SJCRH30 (cell line): ENCODE measurements around the gene KREMEN2. TPM values are rescaled to one million over a fixed set of nuclear protein-coding genes. Genes with fewer than 3 reads are reported as not detected.
A peak's percentile ranks its signal among the peaks of the same experiment; 100 is the strongest.

Experiments
- DNase-seq, 2 experiments: peaks; one replicate each; pipeline ENCODE4 v3.0.0-alpha.2; 2015 to 2020
- H3K27ac ChIP-seq: fragments of 250-450 bp; sonication (Bioruptor Pico); 2 replicates; pipeline ENCODE4 v1.5.1; 2020; ENCODE audit warnings: mild to moderate bottlenecking, moderate library complexity
- H3K27me3 ChIP-seq: fragments of 250-450 bp; sonication (Bioruptor Pico); 2 replicates; pipeline ENCODE4 v1.5.1; 2020; ENCODE audit warnings: mild to moderate bottlenecking, moderate library complexity
- H3K36me3 ChIP-seq: fragments of 250-450 bp; sonication (Bioruptor Pico); 2 replicates; pipeline ENCODE4 v1.5.1; 2020; ENCODE audit warnings: mild to moderate bottlenecking, moderate library complexity
- H3K4me1 ChIP-seq: fragments of 250-450 bp; sonication (Bioruptor Pico); 2 replicates; pipeline ENCODE4 v1.5.1; 2020; ENCODE audit warnings: mild to moderate bottlenecking, moderate library complexity
- H3K4me3 ChIP-seq: fragments of 250-450 bp; sonication (Bioruptor Pico); 2 replicates; pipeline ENCODE4 v1.5.1; 2020; ENCODE audit warnings: mild to moderate bottlenecking, moderate library complexity
- H3K9me3 ChIP-seq: fragments of 250-450 bp; sonication (Bioruptor Pico); replicated peaks from 2 replicates; pipeline ENCODE4 v1.5.1; 2020; ENCODE audit warnings: mild to moderate bottlenecking, moderate library complexity
- total RNA-seq: library from RNA; depleted of rRNA; stranded (reverse); fragments of >200 nt; shearing (Covaris generic); gene quantifications from 2 replicates; pipeline ENCODE4 v1.2.3, GENCODE V29; 2014

The KREMEN2 gene
- total RNA-seq, 1 experiment from 2014 or later, result 13.8 TPM

DNA sequence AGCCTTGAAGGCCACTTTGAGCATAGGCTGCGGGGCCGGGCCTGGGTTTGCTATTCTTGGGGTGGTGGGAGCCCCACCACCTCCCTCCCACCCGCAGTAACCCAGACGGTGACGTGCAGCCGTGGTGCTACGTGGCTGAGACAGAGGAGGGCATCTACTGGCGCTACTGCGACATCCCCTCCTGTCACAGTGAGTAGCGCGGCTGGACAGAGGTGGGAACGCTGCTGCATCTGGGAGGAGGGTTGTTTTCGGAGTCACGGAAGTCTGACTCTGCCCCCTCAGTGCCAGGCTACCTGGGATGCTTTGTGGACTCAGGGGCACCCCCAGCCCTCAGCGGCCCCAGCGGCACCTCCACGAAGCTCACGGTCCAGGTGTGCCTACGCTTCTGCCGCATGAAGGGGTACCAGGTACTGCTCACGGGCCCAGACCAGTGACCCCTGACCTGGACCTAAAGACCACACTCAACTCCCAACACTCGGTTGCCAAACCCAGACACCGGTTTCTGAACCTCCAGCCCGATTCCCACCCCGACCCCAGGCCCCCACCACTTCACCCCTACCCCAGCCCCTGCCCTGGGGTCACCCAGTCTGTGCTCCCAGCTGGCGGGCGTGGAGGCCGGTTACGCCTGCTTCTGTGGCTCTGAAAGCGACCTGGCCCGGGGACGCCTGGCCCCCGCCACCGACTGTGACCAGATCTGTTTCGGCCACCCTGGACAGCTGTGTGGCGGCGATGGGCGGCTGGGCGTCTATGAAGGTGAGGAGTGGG is 2.1 kb downstream of the KREMEN2 start:
- Histone ChIP-seq H3K27ac (no peak overlapping the region), H3K4me1 (peaks cover 18% of the 10 kb centered on the region), H3K4me3 (no peak overlapping the region), H3K36me3 (peaks cover 6% of the 10 kb centered on the region; the same call in 1 of the 2 replicates), H3K27me3 (no peaks in the 10 kb centered on the region), H3K9me3 (no peaks in the 10 kb centered on the region)
- peak in 1 of 2 experiments; percentile 8 for DNase-seq

- no peaks in the 10 kb centered on the region for H3K9me3 ChIP-seq
- no peak overlapping the region for H3K4me3 ChIP-seq
- peaks cover 6% of the 10 kb centered on the region for H3K36me3 ChIP-seq
- H3K27ac ChIP-seq, result no peak overlapping the region
- H3K27me3 ChIP-seq, result no peaks in the 10 kb centered on the region
- DNase-seq, result no peak
- H3K4me1 ChIP-seq, result peaks cover 18% of the 10 kb centered on the region
Observed at GRCh38 chr16:2966808-2967191, 2.7 kb downstream of the KREMEN2 start.

- H3K36me3 ChIP-seq, result peaks cover 6% of the 10 kb centered on the region
- H3K27ac ChIP-seq, result no peak overlapping the region
- no peak overlapping the region for H3K4me3 ChIP-seq
- H3K9me3 ChIP-seq, result no peaks in the 10 kb centered on the region
- peaks cover 16% of the 10 kb centered on the region for H3K4me1 ChIP-seq
- DNase-seq, result no peak
- H3K27me3 ChIP-seq, result no peaks in the 10 kb centered on the region
Observed at GRCh38 chr16:2967211-2967631, 3.1 kb downstream of the KREMEN2 start.

- Histone ChIP-seq H3K27ac (no peak overlapping the region), H3K4me1 (peaks cover 11% of the 10 kb centered on the region; the same call in 1 of the 2 replicates), H3K4me3 (no peak overlapping the region), H3K9me3 (no peaks in the 10 kb centered on the region), H3K36me3 (peaks cover 9% of the 10 kb centered on the region), H3K27me3 (no peaks in the 10 kb centered on the region)
- no peak for DNase-seq
Observed at GRCh38 chr16:2967721-2968161, 3.7 kb downstream of the KREMEN2 start.

GRCh38 chr16:2968368-2968737 is 4.3 kb downstream of the KREMEN2 start:
- H3K27ac ChIP-seq, result no peak overlapping the region
- peaks cover 9% of the 10 kb centered on the region; the same call in 1 of the 2 replicates for H3K4me1 ChIP-seq
- peaks cover 12% of the 10 kb centered on the region for H3K36me3 ChIP-seq
- H3K9me3 ChIP-seq, result no peaks in the 10 kb centered on the region
- no peaks in the 10 kb centered on the region for H3K27me3 ChIP-seq
- no peak for DNase-seq
- no peak overlapping the region; the same call in 1 of the 2 replicates for H3K4me3 ChIP-seq

DNA sequence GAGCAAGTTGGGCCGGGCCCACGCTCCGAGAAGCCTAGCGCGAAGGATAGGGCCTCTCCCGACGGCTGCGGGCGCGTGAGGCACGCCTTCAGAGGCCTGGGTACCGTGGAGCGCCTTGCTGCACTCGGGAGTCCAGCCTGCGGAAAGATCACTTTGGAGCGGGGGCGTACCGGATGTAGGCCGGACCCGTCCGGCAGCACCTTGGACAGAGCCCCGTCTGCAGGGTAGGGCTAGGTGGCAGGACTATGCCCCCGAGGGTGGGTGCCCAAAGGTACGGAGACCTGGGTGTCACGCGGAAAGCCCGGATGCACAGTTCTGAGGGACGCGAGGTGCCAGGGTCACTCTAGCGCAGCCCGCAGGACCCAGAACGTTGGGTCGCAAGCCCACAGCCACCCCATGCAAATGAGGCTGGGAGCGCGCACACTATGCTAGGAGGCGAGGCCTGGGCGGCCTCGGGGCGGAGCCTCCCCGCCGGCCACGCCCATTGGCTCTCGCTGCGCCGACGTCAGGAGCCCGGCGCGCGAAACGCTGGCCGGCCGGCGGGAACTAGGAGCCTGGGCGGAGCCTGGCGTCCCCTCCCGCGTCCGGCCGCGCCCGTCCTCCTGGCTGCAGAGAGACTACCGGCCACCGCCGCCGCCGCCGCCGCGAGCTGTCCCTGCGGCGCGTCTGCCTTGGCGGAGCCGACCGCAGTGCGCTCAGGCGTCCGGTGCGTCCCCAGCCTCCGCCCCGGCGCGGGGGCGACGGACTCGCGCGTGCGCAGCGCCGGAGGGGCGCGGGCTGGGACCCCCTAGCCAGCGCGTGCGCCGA is 4.9 kb downstream of the KREMEN2 start, which contains the start of gene PAQR4:
Gene PAQR4, plus strand, starts transcription at position 611 of the 807 bp plus-strand sequence. CDS start 327 bp downstream, outside the sequence.
- peaks cover 12% of the 10 kb centered on the region for H3K36me3 ChIP-seq
- DNase-seq, result peak; percentile 82 to 90
- no peaks in the 10 kb centered on the region for H3K27me3 ChIP-seq
- peak within 1 kb of the TSS; percentile 66 for H3K27ac ChIP-seq
- H3K9me3 ChIP-seq, result no peaks in the 10 kb centered on the region
- peak within 1 kb of the TSS; percentile 71 for H3K4me3 ChIP-seq
- peaks cover 9% of the 10 kb centered on the region; the same call in 1 of the 2 replicates for H3K4me1 ChIP-seq

GRCh38 chr16:2969545-2970521 is 5.8 kb downstream of the KREMEN2 start:
- peak overlapping the region; percentile 66 for H3K27ac ChIP-seq
- peaks cover 16% of the 10 kb centered on the region for H3K36me3 ChIP-seq
- no peaks in the 10 kb centered on the region for H3K27me3 ChIP-seq
- H3K4me3 ChIP-seq, result peak overlapping the region; percentile 71
- DNase-seq, result peak; percentile 82 to 84
- peaks cover 9% of the 10 kb centered on the region; the same call in 1 of the 2 replicates for H3K4me1 ChIP-seq
- H3K9me3 ChIP-seq, result no peaks in the 10 kb centered on the region

DNA sequence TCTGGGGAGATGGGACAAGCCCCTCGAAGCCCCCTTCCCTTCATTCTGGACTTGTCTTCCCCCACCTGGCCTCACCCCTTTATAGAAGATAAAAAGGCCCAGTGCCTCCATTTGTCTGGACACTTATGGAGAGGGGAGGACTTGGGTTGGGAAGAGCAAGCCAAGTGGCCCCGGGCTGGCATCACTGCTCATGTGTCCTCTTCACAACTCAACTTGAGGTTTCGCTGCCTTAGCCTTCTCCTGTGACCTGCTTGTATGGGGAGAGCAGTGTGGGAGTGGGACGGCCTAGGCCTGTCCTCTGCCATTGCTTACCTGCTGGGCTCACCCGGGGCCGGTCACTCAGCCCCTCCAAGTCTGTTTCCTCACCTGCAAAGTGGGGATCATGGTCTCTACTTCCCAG is 6.5 kb downstream of the KREMEN2 start:
- peaks cover 6% of the 10 kb centered on the region; the same call in 1 of the 2 replicates for H3K4me1 ChIP-seq
- peak overlapping the region; percentile 71 for H3K4me3 ChIP-seq
- H3K9me3 ChIP-seq, result no peaks in the 10 kb centered on the region
- peak overlapping the region; percentile 66 for H3K27ac ChIP-seq
- DNase-seq, result no peak
- H3K36me3 ChIP-seq, result peaks cover 22% of the 10 kb centered on the region
- H3K27me3 ChIP-seq, result no peaks in the 10 kb centered on the region

GRCh38 chr16:2971134-2971984 is 7.3 kb downstream of the KREMEN2 start:
- H3K9me3 ChIP-seq, result no peaks in the 10 kb centered on the region
- no peaks in the 10 kb centered on the region for H3K27me3 ChIP-seq
- H3K27ac ChIP-seq, result no peak overlapping the region
- H3K4me1 ChIP-seq, result peaks cover 6% of the 10 kb centered on the region; the same call in 1 of the 2 replicates
- H3K36me3 ChIP-seq, result peaks cover 26% of the 10 kb centered on the region
- DNase-seq, result no peak
- H3K4me3 ChIP-seq, result no peak overlapping the region; the same call in 1 of the 2 replicates

DNA sequence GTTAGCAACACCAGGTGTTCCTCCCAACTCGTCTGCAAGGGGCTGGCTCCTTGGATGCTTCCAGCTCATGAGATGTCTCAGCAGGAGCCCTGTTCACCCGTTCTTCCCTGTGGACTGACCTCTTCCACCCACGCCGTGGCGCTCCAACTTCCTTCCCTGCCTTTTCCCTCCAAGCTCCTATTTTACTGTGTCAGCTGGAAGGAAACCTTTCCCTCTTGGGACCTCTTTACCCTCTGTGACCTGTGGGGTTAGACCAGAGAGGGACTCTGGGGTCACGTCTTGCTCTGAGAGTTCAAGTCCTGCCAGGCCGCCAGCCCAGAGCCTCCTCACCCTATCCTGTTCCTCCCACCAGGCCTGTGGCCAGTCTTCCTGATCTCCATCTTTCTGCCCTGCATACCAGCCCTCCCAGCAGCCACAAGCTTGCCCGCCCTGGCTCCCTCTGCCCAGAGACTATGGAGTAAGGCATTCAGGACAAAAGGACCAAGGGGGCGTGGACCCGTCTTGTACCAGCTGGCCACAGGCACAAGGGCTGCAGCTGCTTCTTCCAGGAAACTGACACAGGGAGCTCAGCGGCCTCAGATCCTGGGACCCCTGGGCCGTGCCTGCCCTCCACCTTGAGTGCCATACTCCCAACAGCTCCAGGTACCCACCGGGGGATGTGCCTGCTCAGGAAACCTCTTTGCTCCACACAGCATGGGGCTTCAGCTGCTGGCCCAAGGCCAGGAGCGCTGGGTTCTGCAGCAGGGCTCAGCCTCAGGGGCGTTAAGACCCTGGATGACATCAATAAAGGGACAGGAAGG is 8.1 kb downstream of the KREMEN2 start:
- no peaks in the 10 kb centered on the region for H3K9me3 ChIP-seq
- no peak overlapping the region for H3K4me3 ChIP-seq
- no peak overlapping the region for H3K27ac ChIP-seq
- DNase-seq, result no peak
- peaks cover 6% of the 10 kb centered on the region; the same call in 1 of the 2 replicates for H3K4me1 ChIP-seq
- H3K36me3 ChIP-seq, result peaks cover 32% of the 10 kb centered on the region
- H3K27me3 ChIP-seq, result no peaks in the 10 kb centered on the region

- Histone ChIP-seq H3K27me3 (no peaks in the 10 kb centered on the region), H3K4me1 (peaks cover 6% of the 10 kb centered on the region; the same call in 1 of the 2 replicates), H3K9me3 (no peaks in the 10 kb centered on the region), H3K27ac (no peak overlapping the region), H3K36me3 (peaks cover 28% of the 10 kb centered on the region), H3K4me3 (no peak overlapping the region)
- DNase-seq, result no peak
Observed at GRCh38 chr16:2973093-2973492, 9.0 kb downstream of the KREMEN2 start.

- Histone ChIP-seq H3K27ac (no peak overlapping the region), H3K9me3 (no peaks in the 10 kb centered on the region), H3K27me3 (no peaks in the 10 kb centered on the region), H3K36me3 (peaks cover 30% of the 10 kb centered on the region), H3K4me3 (no peak overlapping the region), H3K4me1 (peaks cover 6% of the 10 kb centered on the region; the same call in 1 of the 2 replicates)
- DNase-seq, result no peak
Observed at GRCh38 chr16:2973605-2974318, 9.7 kb downstream of the KREMEN2 start.
